Measurements from ENCODE around the gene SLC24A3. TPM values are rescaled to one million over a fixed set of nuclear protein-coding genes. Genes with fewer than 3 reads are reported as not detected.

Gene SLC24A3
- total RNA-seq, 1 donor from 2014 or later: not detected

GRCh38 chr20:19695081-19695480 lies 482.6 kb downstream of the SLC24A3 start:
- Mint-ChIP-seq H3K4me1 (peaks cover 16% of the 10 kb centered on the region), H3K36me3 (ENCODE audit: low read depth) (no peaks in the 10 kb centered on the region), H3K9me3 (no peaks in the 10 kb centered on the region), H3K4me3 (no peak overlapping the region), H3K27ac (no peak overlapping the region), H3K27me3 (peaks cover 7% of the 10 kb centered on the region)
- TF ChIP-seq CTCF (IDR thresholded peaks at IDR 0.05): no peak
- ChIA-PET POLR2A (interaction anchor here (0.6 kb wide), 1 partner anchor 20 kb away, joined by 4 read pairs; no protein-coding TSS in a partner anchor), CTCF (interaction anchor here (1.0 to 1.4 kb wide), 2 partner anchors 8 to 109 kb away, joined by 3 to 6 read pairs; no protein-coding TSS in a partner anchor)
- DNase-seq (no peak), ATAC-seq (ENCODE audit: low read depth) (no peak)
- intact Hi-C loops (cut with micrococcal nuclease): no loop called here

GRCh38 chr20:19696620-19697019 lies 484.2 kb downstream of the SLC24A3 start:
- DNase-seq (no peak), ATAC-seq (ENCODE audit: low read depth) (no peak)
- Mint-ChIP-seq H3K27me3 (peaks cover 2% of the 10 kb centered on the region), H3K9me3 (no peaks in the 10 kb centered on the region), H3K36me3 (ENCODE audit: low read depth) (no peaks in the 10 kb centered on the region), H3K4me3 (no peak overlapping the region), H3K4me1 (peaks cover 31% of the 10 kb centered on the region), H3K27ac (no peak overlapping the region)
- intact Hi-C loops (cut with micrococcal nuclease): no loop called here
- ChIA-PET CTCF (no interaction called here), POLR2A (no interaction called here)
- no peak for TF ChIP-seq CTCF (IDR thresholded peaks at IDR 0.05)

GRCh38 chr20:19697415-19697814 lies 485.0 kb downstream of the SLC24A3 start:
- POLR2A ChIA-PET: interaction anchor here (0.5 kb wide), 1 partner anchor 315 kb away, joined by 5 read pairs; no protein-coding TSS in a partner anchor

GRCh38 chr20:19699180-19699971 lies 486.9 kb downstream of the SLC24A3 start:
- H3K36me3 Mint-ChIP-seq (ENCODE audit: low read depth): no peaks in the 10 kb centered on the region
- no peaks in the 10 kb centered on the region for H3K27me3 Mint-ChIP-seq
- ATAC-seq (ENCODE audit: low read depth): no peak
- H3K9me3 Mint-ChIP-seq: peaks cover 3% of the 10 kb centered on the region
- H3K4me3 Mint-ChIP-seq: no peak overlapping the region
- POLR2A ChIA-PET: no interaction called here
- intact Hi-C loops (cut with micrococcal nuclease): no loop called here
- H3K27ac Mint-ChIP-seq: no peak overlapping the region
- peaks cover 38% of the 10 kb centered on the region for H3K4me1 Mint-ChIP-seq
- CTCF ChIA-PET: no interaction called here
- no peak for TF ChIP-seq CTCF (IDR thresholded peaks at IDR 0.05)
- no peak for DNase-seq

More at GRCh38 chr20:19697415-19697814, 485.0 kb downstream of the SLC24A3 start:
- Mint-ChIP-seq H3K4me1 (peaks cover 37% of the 10 kb centered on the region), H3K27ac (no peak overlapping the region), H3K36me3 (ENCODE audit: low read depth) (no peaks in the 10 kb centered on the region), H3K27me3 (peaks cover 2% of the 10 kb centered on the region), H3K9me3 (peaks cover 2% of the 10 kb centered on the region), H3K4me3 (no peak overlapping the region)
- TF ChIP-seq CTCF (IDR thresholded peaks at IDR 0.05): no peak
- CTCF ChIA-PET: interaction anchor here (1.0 kb wide), 1 partner anchor 66 kb away, joined by 3 read pairs; no protein-coding TSS in a partner anchor
- ATAC-seq (ENCODE audit: low read depth) (no peak), DNase-seq (no peak)
- intact Hi-C loops (cut with micrococcal nuclease): no loop called here

- ATAC-seq (ENCODE audit: low read depth) (peak; percentile 79), DNase-seq (no peak)
- ChIA-PET CTCF (interaction anchor here (0.6 to 1.6 kb wide), 4 partner anchors 8 to 127 kb away, joined by 3 to 12 read pairs (median 4); no protein-coding TSS in a partner anchor), POLR2A (interaction anchor here (1.2 kb wide), 1 partner anchor 114 kb away, joined by 6 read pairs; no protein-coding TSS in a partner anchor)
- TF ChIP-seq CTCF (IDR thresholded peaks at IDR 0.05): no peak
- H3K4me1 Mint-ChIP-seq: peaks cover 44% of the 10 kb centered on the region
- H3K27ac Mint-ChIP-seq: peak overlapping the region; percentile 67
- H3K36me3 Mint-ChIP-seq (ENCODE audit: low read depth): no peaks in the 10 kb centered on the region
- H3K27me3 Mint-ChIP-seq: no peaks in the 10 kb centered on the region
- peak overlapping the region; percentile 17 for H3K4me3 Mint-ChIP-seq
- peaks cover 3% of the 10 kb centered on the region for H3K9me3 Mint-ChIP-seq
- intact Hi-C loops (cut with micrococcal nuclease): loop anchor here (10.0 kb wide), 2 partner anchors 763 to 1737 kb away; partner anchors contain the start of genes MGME1 and SNX5
These were observed 489.0 kb downstream of the SLC24A3 start for GRCh38 chr20:19701429-19701828.
